Fibroblast of lung (primary cell): ENCODE results near the gene WDPCP. TPM values are rescaled to one million over a fixed set of nuclear protein-coding genes. Genes with fewer than 3 reads are reported as not detected.

Experiments
- DNase-seq, 2 donors: peaks; one replicate each; pipeline versions ENCODE4 v3.0.0 to v3.0.0-alpha.2; 2010; ENCODE audit warnings: low read depth in 2 of 2
- H2AFZ ChIP-seq: 2 replicates; pipeline ENCODE4 v1.5.1; 2012; ENCODE audit warnings: low read length, control low read depth, inconsistent platforms
- H3K27ac ChIP-seq: 2 replicates; pipeline ENCODE4 v1.5.1; 2011; ENCODE audit warnings: low read length, control low read depth; ENCODE audit not compliant: insufficient read depth
- H3K27me3 ChIP-seq: 2 replicates; pipeline ENCODE4 v1.5.1; 2011; ENCODE audit warnings: mild to moderate bottlenecking, low read length; ENCODE audit not compliant: control insufficient read depth, insufficient read depth
- H3K36me3 ChIP-seq: 2 replicates; pipeline ENCODE4 v1.5.1; 2011; ENCODE audit warnings: low read length; ENCODE audit not compliant: control insufficient read depth, insufficient read depth
- H3K4me1 ChIP-seq: 2 replicates; pipeline ENCODE4 v1.5.1; 2011; ENCODE audit warnings: low read length; ENCODE audit not compliant: control insufficient read depth, insufficient read depth; ENCODE audit errors: extremely low read depth
- H3K4me2 ChIP-seq: 2 replicates; pipeline ENCODE4 v1.5.1; 2011; ENCODE audit warnings: low read length, control low read depth; ENCODE audit not compliant: insufficient read depth; ENCODE audit errors: extremely low read depth
- H3K4me3 ChIP-seq, 4 experiments: fragments of 200-600 bp in 1 of 4; sonication (generic) in 1 of 4; replicated peaks in 1 of 4; 2 replicates each; pipeline ENCODE4 v1.5.1; 2011 to 2016; ENCODE audit warnings: low read length in 4 of 4, low read depth in 3 of 4, mild to moderate bottlenecking in 3 of 4, control low read depth in 2 of 4, inconsistent platforms in 1 of 4, mixed read lengths in 1 of 4; ENCODE audit not compliant: insufficient read depth in 1 of 4; ENCODE audit errors: control extremely low read depth in 1 of 4
- H3K79me2 ChIP-seq: 2 replicates; pipeline ENCODE4 v1.5.1; 2012; ENCODE audit warnings: mild to moderate bottlenecking, low read length, inconsistent platforms; ENCODE audit not compliant: control insufficient read depth, insufficient read depth
- H3K9ac ChIP-seq: 2 replicates; pipeline ENCODE4 v1.5.1; 2011; ENCODE audit warnings: mild to moderate bottlenecking, low read length, control low read depth; ENCODE audit not compliant: insufficient read depth
- H3K9me3 ChIP-seq: 2 replicates; pipeline ENCODE4 v1.5.1; 2012; ENCODE audit warnings: low read depth, low read length; ENCODE audit not compliant: control insufficient read depth, insufficient read depth
- H4K20me1 ChIP-seq: 2 replicates; pipeline ENCODE4 v1.5.1; 2011; ENCODE audit warnings: low read length; ENCODE audit not compliant: control insufficient read depth, insufficient read depth; ENCODE audit errors: extremely low read depth
- CTCF ChIP-seq, 2 donors: IDR thresholded peaks in 1 of 2; conservative IDR thresholded peaks in 1 of 2; 1 replicate in 1 of 2; 2 replicates in 1 of 2; pipeline ENCODE4 v1.5.1; 2011 to 2012; ENCODE audit warnings: low read length in 2 of 2, control low read depth in 1 of 2, inconsistent platforms in 1 of 2, low read depth in 1 of 2, mild to moderate bottlenecking in 1 of 2
- EZH2 ChIP-seq: IDR thresholded peaks from 2 replicates; pipeline ENCODE4 v1.5.1; 2012; ENCODE audit warnings: low read length, control low read depth, mild to moderate bottlenecking; ENCODE audit errors: missing control alignments
- polyA plus RNA-seq, 2 donors: library from polyadenylated mRNA; depleted of rRNA in 1 of 2; stranded (reverse) in 1 of 2; unstranded in 1 of 2; fragments of >200 nt; gene quantifications; 2 replicates each; pipeline ENCODE4 v1.2.1, GENCODE V29; 2011 to 2012; ENCODE audit warnings: missing spikeins in 1 of 2
- total RNA-seq: library from RNA; depleted of rRNA; stranded (reverse); fragments of >200 nt; gene quantifications from 2 replicates; pipeline ENCODE4 v1.2.1, GENCODE V29; 2014

Gene WDPCP
- total and polyA plus RNA-seq, 2 donors (not counting 1 experiment from before 2014, with no cell fraction given), result 5.2 to 8.4 TPM

- Histone ChIP-seq H3K36me3 (no peaks in the 10 kb centered on the region), H3K79me2 (no peaks in the 10 kb centered on the region), H3K4me1 (no peaks in the 10 kb centered on the region), H3K27ac (no peak overlapping the region), H3K4me3 (no peak overlapping the region), H3K9me3 (no peaks in the 10 kb centered on the region), H2AFZ (no peak overlapping the region), H4K20me1 (no peaks in the 10 kb centered on the region), H3K27me3 (no peaks in the 10 kb centered on the region), H3K9ac (no peak overlapping the region), H3K4me2 (no peak overlapping the region)
- DNase-seq, result no peak
- TF ChIP-seq CTCF (conservative IDR thresholded peaks at IDR 0.05 in 1 of 2, IDR thresholded peaks at IDR 0.05 in 1 of 2; ENCODE audit: low read depth in 1 of 2, low read length in 2 of 2) (no peak), EZH2 (no peak)
Observed at GRCh38 chr2:63525905-63526304, 62.4 kb downstream of the WDPCP start.

GRCh38 chr2:63522950-63523349 lies 65.3 kb downstream of the WDPCP start:
- TF ChIP-seq EZH2, result no peak
- TF ChIP-seq CTCF (conservative IDR thresholded peaks at IDR 0.05 in 1 of 2, IDR thresholded peaks at IDR 0.05 in 1 of 2; ENCODE audit: low read depth in 1 of 2, low read length in 2 of 2), result no peak
- Histone ChIP-seq H3K9ac (no peak overlapping the region), H3K27me3 (no peaks in the 10 kb centered on the region), H3K27ac (no peak overlapping the region), H3K79me2 (no peaks in the 10 kb centered on the region), H3K9me3 (no peaks in the 10 kb centered on the region), H2AFZ (no peak overlapping the region), H3K36me3 (no peaks in the 10 kb centered on the region), H3K4me3 (no peak overlapping the region), H3K4me1 (no peaks in the 10 kb centered on the region), H4K20me1 (no peaks in the 10 kb centered on the region), H3K4me2 (no peak overlapping the region)
- DNase-seq, result peak in 1 of 2 donors; percentile 20

- no peak overlapping the region for H3K4me3 ChIP-seq
- DNase-seq, result no peak
- H3K4me2 ChIP-seq, result no peak overlapping the region
- no peaks in the 10 kb centered on the region for H3K9me3 ChIP-seq
- H3K79me2 ChIP-seq, result no peaks in the 10 kb centered on the region
- no peaks in the 10 kb centered on the region for H3K27me3 ChIP-seq
- H3K27ac ChIP-seq, result no peak overlapping the region
- no peak overlapping the region for H3K9ac ChIP-seq
- H2AFZ ChIP-seq, result no peak overlapping the region
- H4K20me1 ChIP-seq, result no peaks in the 10 kb centered on the region
- no peaks in the 10 kb centered on the region for H3K4me1 ChIP-seq
- no peaks in the 10 kb centered on the region for H3K36me3 ChIP-seq
- TF ChIP-seq EZH2, result no peak
- no peak for TF ChIP-seq CTCF (conservative IDR thresholded peaks at IDR 0.05 in 1 of 2, IDR thresholded peaks at IDR 0.05 in 1 of 2; ENCODE audit: low read depth in 1 of 2, low read length in 2 of 2)
Observed at GRCh38 chr2:63520793-63521192, 67.5 kb downstream of the WDPCP start.
